ENCODE results near the gene C14orf39. TPM values are rescaled to one million over a fixed set of nuclear protein-coding genes. Genes with fewer than 3 reads are reported as not detected.

C14orf39 gene
- total RNA-seq (2016; rRNA removed; fragmentation: Illumina TruSeq; extraction: Trizol) = not detected in 2 replicates
- 0.26 and 0.30 TPM in 2 replicates for total RNA-seq (2016; cell fraction: cytosol; rRNA removed; fragmentation: Illumina TruSeq; extraction: Trizol; ENCODE audit: low read depth)
- total RNA-seq (2016; cell fraction: insoluble cytoplasmic fraction; rRNA removed; fragmentation: Illumina TruSeq; extraction: Trizol) = 0.17 TPM in 1 of 2 replicates, not detected in the other
- 0.10 and 0.22 TPM in 2 replicates for total RNA-seq (2016; cell fraction: membrane; rRNA removed; fragmentation: Illumina TruSeq; extraction: Trizol)
- 0.25 TPM in 1 of 2 replicates, not detected in the other for total RNA-seq (2016; cell fraction: nucleus; rRNA removed; fragmentation: Illumina TruSeq; extraction: Trizol)
- polyA plus RNA-seq (2011; rRNA removed) = not detected in 2 replicates
- not detected in 2 replicates for polyA plus RNA-seq (2011; cell fraction: cytosol; rRNA removed)
- polyA plus RNA-seq (2011; cell fraction: nucleus; rRNA removed) = 0.05 TPM in 1 of 2 replicates, not detected in the other
- polyA plus RNA-seq (2012) = not detected in 2 replicates
- not detected in 2 replicates for polyA plus RNA-seq (2016; cell fraction: cytosol; fragmentation: Illumina TruSeq; extraction: Trizol; ENCODE audit: low read depth)
- polyA plus RNA-seq (2016; cell fraction: insoluble cytoplasmic fraction; fragmentation: Illumina TruSeq; extraction: Trizol; ENCODE audit: low read depth) = not detected in 2 replicates
- not detected in 2 replicates for polyA plus RNA-seq (2016; cell fraction: membrane; fragmentation: Illumina TruSeq; extraction: Trizol; ENCODE audit: low read depth)
- 0.20 and 0.42 TPM in 2 replicates for polyA plus RNA-seq (2016; cell fraction: nucleus; fragmentation: Illumina TruSeq; extraction: Trizol; ENCODE audit: insufficient read depth, low read depth)
- not detected in 2 replicates for polyA minus RNA-seq (2011; rRNA and poly(A)+ RNA removed; ENCODE audit: low replicate concordance)
- polyA minus RNA-seq (2011; cell fraction: cytosol; rRNA and poly(A)+ RNA removed) = not detected in 2 replicates
- polyA minus RNA-seq (2011; cell fraction: nucleus; rRNA and poly(A)+ RNA removed) = not detected in 2 replicates
- Bru-seq, nascent RNA = percentile 19 among the genes with signal in this experiment
- BruChase-seq, experiment 1, labeled RNA remaining after a 6-hour chase = percentile 15 among the genes with signal in this experiment
- percentile 23 among the genes with signal in this experiment for BruChase-seq, experiment 2, labeled RNA remaining after a 2-hour chase
- long read RNA-seq, experiment 1 = 0 reads
- long read RNA-seq, experiment 2 = 0 reads

DNA sequence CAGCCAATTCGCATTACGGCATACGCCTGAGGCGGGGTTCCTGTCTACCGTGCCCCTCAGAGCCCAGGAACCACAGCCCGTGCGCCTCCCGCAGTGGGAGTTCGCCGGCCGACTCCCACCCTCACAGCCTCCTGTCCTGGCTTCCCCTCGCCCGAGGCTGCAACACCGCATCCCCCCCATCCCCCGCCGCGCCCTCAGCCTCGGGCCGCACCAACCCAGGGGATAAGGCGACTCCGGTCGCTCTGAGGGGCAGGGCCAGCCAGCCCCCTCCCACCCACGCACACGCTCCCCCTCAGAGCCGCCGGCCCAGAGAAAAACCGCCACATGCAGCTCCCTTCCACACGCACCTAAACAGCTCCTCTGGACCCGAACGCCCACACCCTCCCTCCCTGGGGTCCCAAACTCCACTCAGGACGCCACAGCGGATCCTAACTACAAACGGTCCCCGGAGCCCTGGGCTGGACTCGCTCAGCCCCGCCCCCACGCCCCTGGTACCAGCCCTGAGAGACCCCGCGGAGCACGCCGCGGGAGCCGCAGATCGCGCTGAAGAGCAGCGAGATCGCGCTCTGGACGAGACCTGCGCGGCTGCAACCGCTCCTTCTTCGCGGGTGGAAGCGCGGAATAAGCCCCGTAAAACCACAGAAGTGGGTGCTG is at the start of gene C14orf39:
TSS of gene C14orf39 (minus strand) at position 466 of the 654 bp plus-strand sequence. CDS start 985 bp downstream, outside the sequence.
- H3K9ac ChIP-seq (ENCODE audit: insufficient read depth, low read depth, low read length) = no peak within 1 kb of the TSS
- no peaks in the 10 kb centered on the region for H3K36me3 ChIP-seq (replicated peaks in 1 of 2; ENCODE audit: control insufficient read depth in 1 of 2, insufficient read depth in 2 of 2, low read length in 2 of 2)
- no peaks in the 10 kb centered on the region for H3K4me1 ChIP-seq (ENCODE audit: insufficient read depth, low read length)
- DNase-seq (ENCODE audit: low spot score) = no peak
- no peaks in the 10 kb centered on the region for H3K79me2 ChIP-seq (ENCODE audit: insufficient read depth, low read length)
- POLR2A ChIA-PET = no interaction called here
- no TSS peak for BruUV-seq (replicated peaks)
- no peak within 1 kb of the TSS for H3K4me2 ChIP-seq (ENCODE audit: low read depth, low read length)
- ATAC-seq = no peak
- no peaks in the 10 kb centered on the region for H4K20me1 ChIP-seq (ENCODE audit: insufficient read depth, low read length)
- intact Hi-C loops (cut with micrococcal nuclease; ENCODE audit: unreplicated experiment) (no loop called here), in situ Hi-C loops (cut with HindIII; ENCODE audit: extremely low pct_ligation_motif_present, low pct_unique_long_range_greater_than_20kb) (no loop called here)
- WGBS (ENCODE audit: low lambda C conversion rate) = 79% methylated on average over 39 of the region's 57 CpGs
- H3K27ac ChIP-seq (ENCODE audit: extremely low read length, insufficient read depth, low read length) = no peak within 1 kb of the TSS
- no peak for FAIRE-seq
- CTCF ChIA-PET (ENCODE audit: low intra/inter-chr PET ratio, low total read pairs) = no interaction called here
- no peak within 1 kb of the TSS for H3K4me3 ChIP-seq (replicated peaks in 1 of 3; ENCODE audit: insufficient read depth in 1 of 3, low read depth in 2 of 3, low read length in 3 of 3)
- H3K9me3 ChIP-seq (ENCODE audit: low read length) = no peaks in the 10 kb centered on the region
- 0 out of 5 replicates have a peak, but pooled peaks cover 0 to 2% of the 10 kb centered on the region in 2 experiments for H3K27me3 ChIP-seq (ENCODE audit: control insufficient read depth in 1 of 2, insufficient read depth in 2 of 2, low read length in 2 of 2)
- H2AFZ ChIP-seq (ENCODE audit: low read length) = no peak within 1 kb of the TSS
- no peak for TF ChIP-seq RAD21 (CRISPR knock-in tag; IDR thresholded peaks at IDR 0.05)
- TF ChIP-seq NR3C1 (CRISPR knock-in tag; IDR thresholded peaks at IDR 0.05) = no peak
- TF ChIP-seq MTF2 (CRISPR knock-in tag; IDR thresholded peaks at IDR 0.05; ENCODE audit: borderline replicate concordance) = no peak
- TF ChIP-seq ZNF282 (IDR thresholded peaks at IDR 0.05; ENCODE audit: partially characterized antibody) = no peak
- no peak for TF ChIP-seq KLF13 (CRISPR knock-in tag; IDR thresholded peaks at IDR 0.05)
- TF ChIP-seq CC2D1A (CRISPR knock-in tag; IDR thresholded peaks at IDR 0.05) = no peak
- no peak for TF ChIP-seq ZC3H13 (CRISPR knock-in tag; IDR thresholded peaks at IDR 0.05)
- TF ChIP-seq, protein P1, sequence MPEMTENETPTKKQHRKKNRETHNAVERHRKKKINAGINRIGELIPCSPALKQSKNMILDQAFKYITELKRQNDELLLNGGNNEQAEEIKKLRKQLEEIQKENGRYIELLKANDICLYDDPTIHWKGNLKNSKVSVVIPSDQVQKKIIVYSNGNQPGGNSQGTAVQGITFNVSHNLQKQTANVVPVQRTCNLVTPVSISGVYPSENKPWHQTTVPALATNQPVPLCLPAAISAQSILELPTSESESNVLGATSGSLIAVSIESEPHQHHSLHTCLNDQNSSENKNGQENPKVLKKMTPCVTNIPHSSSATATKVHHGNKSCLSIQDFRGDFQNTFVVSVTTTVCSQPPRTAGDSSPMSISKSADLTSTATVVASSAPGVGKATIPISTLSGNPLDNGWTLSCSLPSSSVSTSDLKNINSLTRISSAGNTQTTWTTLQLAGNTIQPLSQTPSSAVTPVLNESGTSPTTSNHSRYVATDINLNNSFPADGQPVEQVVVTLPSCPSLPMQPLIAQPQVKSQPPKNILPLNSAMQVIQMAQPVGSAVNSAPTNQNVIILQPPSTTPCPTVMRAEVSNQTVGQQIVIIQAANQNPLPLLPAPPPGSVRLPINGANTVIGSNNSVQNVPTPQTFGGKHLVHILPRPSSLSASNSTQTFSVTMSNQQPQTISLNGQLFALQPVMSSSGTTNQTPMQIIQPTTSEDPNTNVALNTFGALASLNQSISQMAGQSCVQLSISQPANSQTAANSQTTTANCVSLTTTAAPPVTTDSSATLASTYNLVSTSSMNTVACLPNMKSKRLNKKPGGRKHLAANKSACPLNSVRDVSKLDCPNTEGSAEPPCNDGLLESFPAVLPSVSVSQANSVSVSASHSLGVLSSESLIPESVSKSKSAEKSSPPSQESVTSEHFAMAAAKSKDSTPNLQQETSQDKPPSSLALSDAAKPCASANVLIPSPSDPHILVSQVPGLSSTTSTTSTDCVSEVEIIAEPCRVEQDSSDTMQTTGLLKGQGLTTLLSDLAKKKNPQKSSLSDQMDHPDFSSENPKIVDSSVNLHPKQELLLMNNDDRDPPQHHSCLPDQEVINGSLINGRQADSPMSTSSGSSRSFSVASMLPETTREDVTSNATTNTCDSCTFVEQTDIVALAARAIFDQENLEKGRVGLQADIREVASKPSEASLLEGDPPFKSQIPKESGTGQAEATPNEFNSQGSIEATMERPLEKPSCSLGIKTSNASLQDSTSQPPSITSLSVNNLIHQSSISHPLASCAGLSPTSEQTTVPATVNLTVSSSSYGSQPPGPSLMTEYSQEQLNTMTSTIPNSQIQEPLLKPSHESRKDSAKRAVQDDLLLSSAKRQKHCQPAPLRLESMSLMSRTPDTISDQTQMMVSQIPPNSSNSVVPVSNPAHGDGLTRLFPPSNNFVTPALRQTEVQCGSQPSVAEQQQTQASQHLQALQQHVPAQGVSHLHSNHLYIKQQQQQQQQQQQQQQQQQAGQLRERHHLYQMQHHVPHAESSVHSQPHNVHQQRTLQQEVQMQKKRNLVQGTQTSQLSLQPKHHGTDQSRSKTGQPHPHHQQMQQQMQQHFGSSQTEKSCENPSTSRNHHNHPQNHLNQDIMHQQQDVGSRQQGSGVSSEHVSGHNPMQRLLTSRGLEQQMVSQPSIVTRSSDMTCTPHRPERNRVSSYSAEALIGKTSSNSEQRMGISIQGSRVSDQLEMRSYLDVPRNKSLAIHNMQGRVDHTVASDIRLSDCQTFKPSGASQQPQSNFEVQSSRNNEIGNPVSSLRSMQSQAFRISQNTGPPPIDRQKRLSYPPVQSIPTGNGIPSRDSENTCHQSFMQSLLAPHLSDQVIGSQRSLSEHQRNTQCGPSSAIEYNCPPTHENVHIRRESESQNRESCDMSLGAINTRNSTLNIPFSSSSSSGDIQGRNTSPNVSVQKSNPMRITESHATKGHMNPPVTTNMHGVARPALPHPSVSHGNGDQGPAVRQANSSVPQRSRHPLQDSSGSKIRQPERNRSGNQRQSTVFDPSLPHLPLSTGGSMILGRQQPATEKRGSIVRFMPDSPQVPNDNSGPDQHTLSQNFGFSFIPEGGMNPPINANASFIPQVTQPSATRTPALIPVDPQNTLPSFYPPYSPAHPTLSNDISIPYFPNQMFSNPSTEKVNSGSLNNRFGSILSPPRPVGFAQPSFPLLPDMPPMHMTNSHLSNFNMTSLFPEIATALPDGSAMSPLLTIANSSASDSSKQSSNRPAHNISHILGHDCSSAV (CRISPR knock-in tag; IDR thresholded peaks at IDR 0.05; ENCODE audit: borderline replicate concordance) = no peak
- no peak for TF ChIP-seq ZNF574 (CRISPR knock-in tag; IDR thresholded peaks at IDR 0.05)
